NCI-H2196 treated with DMSO at 0.1 percent for 48 hours (cell line): ENCODE results near the gene ACTMAP.

Source experiments
- DNase-seq: peaks from one replicate; lab custom pipeline; 2025; ENCODE audit not compliant: unreplicated experiment; lab: John Stamatoyannopoulos, UW

ACTMAP gene

DNA sequence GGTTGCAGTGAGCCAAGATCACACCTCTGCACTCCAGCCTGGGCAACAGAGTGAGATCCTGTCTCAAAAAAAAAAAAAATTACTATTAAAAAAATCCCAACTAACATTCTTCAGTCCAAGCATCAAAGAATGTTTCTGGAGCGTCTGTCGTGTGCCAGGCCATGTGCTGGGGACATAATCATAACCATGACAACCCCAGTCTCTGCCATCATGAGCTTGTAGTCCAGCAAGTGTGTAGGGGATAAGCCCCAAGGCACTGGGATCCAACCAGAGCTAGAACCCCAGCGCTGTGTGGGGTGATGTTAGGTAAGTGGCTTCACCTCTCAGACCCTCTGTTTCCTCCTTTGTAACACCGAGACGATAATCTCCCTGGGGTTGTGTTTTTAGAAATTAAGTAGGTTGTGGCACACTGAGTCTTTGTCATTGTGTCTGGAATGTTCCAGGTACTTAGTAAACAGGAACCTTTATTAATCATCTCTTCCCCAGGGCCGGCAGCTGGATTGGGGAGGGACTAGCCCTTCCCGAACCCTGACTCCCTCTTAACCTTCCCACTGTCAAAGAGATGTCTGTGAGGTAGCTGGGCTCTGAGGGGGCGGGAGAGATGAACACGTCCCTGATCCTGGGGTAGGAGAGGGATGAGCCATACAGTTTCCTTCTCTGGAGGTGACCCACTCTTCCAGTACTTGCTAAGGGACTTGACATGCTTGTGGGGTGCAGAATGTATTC, 28.2 kb downstream of the ACTMAP start:
- no peak for DNase-seq

DNA sequence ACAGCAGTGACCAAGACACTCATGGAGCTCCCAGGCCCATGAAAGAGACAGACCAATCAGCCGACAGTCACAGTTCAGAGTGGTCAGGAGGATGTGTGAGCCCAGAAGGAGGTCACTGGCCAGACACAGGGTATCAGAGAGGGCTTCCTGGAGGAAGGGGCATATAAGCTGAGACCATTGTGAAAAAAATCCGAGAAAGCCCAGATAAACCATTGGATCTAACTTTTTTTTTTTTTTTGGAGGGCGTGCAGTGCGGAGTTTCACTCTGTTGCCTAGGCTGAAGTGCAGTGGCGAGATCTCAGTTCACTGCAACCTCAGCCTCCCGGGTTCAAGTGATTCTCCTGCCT, 29.2 kb downstream of the ACTMAP start:
- no peak for DNase-seq

DNA sequence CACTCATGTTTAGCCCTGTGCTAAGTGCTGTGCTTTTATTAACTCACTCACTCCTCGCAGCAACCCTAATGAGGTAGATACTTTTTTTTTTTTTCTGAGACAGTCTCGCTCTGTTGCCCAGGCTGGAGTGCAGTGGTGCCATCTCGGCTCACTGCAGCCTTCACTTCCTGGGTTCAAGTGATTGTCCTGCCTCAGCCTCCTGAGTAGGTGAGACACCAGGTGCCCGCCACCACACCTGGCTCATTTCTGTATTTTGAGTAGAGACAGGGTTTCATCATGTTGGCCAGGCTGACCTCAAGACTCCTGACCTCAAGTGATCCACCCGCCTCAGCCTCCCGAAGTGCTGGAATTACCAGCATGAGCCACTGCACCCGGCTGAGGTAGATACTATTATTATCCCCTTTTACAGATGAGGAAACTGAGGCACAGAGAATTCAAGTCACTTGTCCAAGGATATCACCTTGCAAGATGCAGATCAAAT, 30.8 kb downstream of the ACTMAP start:
- DNase-seq = no peak

DNA sequence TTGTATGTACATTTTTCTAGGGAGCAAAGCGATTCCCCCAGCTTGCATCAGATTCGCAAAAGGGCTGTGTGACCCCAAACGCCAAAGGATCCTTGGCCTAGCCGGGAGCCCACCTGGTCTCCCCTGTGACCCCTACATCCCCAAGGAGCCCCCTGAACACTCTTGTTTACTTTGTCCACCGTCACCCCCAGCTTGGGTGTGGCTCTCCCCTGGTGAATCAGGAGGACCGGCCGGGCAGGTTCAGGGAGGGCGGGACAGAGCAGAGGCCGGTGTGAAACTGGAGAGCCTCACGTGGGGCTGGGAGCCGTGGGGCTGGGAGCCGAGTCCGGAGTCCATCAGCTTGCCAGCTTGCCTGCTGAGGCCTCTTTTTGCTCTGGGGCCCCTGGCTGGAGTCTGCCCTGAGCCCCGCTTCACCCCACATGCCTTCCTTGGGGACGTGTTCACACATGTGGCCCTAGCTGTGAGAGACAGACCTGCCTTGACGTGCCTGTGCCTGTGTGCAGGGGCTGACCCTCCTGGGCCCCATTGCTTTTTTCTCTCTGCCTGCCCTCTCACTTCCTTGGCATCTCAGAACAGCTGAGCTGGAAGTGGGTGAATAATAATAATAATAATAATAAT, 31.4 kb downstream of the ACTMAP start:
- no peak for DNase-seq

DNA sequence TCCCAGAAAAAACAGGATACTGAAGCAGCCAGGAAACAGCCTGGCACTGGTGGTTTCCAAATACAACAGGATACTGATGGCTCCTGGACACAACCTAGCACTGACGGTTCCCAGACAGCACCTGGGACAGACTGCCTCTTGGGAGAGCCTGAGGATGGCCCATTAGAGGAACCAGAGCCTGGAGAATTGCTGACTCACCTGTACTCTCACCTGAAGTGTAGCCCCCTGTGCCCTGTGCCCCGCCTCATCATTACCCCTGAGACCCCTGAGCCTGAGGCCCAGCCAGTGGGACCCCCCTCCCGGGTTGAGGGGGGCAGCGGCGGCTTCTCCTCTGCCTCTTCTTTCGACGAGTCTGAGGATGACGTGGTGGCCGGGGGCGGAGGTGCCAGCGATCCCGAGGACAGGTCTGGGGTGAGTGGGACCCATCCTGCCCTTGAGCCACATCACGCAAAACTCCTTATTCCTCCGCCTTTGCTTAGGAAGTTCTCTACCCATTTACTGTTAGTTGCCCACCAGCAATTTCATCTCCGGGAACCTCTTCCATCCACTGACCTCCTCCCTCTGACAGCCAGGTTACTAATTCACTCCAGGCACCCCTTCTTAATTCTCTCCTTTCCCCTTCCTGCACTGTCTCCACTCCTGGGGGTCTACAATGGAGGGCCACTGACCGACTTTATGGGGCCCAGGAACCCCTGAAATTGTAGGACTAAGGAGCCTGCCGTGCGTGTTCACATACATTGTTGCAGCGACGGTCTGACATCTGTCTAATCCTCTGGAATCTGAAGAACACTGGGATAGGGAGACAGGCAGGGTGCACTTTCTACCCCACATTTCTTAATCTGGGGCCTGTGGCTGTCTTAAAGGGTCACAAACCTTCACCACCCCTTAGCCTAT, 32.1 kb downstream of the ACTMAP start:
- DNase-seq = no peak

DNA sequence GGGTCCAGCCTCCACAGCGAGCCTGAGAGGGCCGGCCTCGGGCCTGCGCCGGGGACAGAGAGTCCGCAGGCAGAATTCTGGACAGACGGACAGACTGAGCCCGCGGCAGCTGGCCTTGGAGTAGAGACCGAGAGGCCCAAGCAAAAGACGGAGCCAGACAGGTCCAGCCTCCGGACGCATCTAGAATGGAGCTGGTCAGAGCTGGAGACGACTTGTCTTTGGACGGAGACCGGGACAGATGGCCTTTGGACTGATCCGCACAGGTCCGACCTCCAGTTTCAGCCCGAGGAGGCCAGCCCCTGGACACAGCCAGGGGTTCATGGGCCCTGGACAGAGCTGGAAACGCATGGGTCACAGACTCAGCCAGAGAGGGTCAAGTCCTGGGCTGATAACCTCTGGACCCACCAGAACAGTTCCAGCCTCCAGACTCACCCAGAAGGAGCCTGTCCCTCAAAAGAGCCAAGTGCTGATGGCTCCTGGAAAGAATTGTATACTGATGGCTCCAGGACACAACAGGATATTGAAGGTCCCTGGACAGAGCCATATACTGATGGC, 32.9 kb downstream of the ACTMAP start:
- no peak for DNase-seq

DNA sequence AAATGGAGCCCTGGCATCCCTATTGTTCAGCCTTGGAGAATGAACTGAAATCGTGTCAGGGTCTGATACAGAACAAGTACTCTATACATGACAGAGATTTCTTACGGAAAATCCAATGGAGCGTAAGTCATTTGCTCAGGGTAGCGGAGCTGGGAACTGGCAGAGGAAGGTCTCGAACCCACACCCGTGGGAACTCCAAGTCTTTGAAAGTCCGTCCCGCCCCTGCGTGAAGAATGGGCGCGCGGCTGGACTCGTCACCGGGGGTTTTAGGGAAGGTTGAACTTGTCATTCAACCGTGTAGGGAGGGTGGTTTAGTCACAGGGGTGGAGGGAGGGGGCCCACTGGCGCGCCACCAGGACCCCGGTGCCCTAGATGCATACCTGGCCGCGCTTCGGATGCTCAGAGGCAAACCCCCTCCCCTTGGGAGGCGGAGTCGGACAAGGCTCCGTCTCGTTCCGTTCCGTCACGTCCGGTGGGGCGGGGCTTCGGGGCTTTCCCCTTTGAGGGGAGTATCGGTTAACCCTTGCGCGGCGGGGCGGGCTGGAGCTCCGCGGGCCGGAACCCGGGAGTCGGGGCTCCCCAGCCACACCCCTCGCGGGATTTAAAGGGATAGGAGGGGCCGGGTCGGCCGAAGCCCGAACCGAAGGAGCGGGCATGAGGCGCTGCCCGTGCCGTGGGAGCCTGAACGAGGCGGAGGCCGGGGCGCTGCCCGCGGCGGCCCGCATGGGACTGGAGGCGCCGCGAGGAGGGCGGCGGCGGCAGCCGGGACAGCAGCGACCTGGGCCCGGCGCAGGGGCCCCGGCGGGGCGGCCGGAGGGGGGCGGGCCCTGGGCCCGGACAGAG, 33.6 kb downstream of the ACTMAP start, which contains the start of the genes COQ8B and ITPKC:
COQ8B (minus strand) TSS at position 405 of the 843 bp plus-strand sequence. CDS start 2,254 bp downstream, outside the sequence.
ITPKC (plus strand) TSS at position 631 of the 843 bp plus-strand sequence; CDS start at position 655, 24 bp downstream.
- DNase-seq = peak; percentile 89

DNA sequence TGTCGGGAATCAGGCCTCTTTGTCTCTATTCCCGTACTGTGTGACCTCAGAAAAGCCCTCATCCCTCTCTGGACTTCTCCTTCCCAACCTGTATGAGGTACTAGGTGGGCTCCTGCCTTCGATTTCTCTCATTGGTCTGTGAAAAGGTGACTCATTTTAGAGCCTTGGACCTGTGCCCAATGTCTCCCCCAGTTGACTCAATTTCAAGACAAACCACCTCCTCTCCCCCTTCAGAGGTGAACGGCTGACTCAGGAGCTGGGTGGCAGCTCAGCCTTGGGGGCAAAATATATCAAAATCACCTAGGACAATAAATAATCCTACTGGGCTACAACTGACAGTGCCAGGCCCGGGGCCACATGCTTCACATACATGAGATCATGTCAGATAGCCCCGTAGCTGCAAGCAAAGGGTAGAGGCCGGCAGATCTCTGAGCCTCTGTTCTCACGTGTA, 34.2 kb downstream of the ACTMAP start:
- DNase-seq = no peak

DNA sequence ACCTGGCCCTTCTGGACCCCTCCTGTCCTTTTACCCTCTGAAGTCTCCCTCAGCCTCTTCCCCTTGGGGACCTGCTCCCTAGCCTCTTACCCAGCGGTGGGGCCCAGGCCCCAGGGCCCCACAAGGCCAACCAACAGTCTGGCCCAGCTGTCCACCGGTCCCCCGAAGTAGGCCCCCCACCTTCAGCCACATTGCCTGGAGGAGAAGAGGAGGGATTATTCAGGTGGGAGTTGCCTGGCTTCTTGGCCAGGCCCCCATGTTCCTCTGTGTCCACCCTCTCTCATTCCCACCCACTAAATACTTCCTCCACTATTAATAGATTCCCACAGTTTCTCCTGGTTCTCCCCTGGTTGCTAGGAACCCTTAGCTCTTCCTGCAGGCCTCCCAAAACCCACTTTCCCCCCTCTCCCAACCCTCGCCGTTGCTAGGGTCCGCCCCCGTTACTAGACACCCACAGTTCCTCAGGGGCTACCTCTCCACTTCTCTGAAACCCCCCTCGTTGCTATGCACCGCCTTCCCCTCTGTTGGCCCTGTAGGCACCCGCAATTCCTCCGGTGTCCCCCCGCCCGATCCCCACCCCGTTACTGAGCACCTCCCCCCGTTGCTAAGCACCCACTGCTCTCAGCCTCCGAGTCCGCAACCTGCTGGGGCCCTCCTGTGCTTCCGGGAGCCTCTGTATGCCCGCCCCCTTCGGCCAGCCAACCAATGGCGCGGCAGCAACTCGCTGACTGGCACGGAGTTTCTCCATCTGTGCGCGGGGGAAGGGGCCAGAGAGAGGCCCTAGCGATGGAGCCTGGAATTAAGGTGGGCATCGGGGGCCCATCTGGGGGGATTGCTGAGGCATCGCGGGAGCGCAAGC, 35.6 kb downstream of the ACTMAP start:
- DNase-seq = peak; percentile 84

DNA sequence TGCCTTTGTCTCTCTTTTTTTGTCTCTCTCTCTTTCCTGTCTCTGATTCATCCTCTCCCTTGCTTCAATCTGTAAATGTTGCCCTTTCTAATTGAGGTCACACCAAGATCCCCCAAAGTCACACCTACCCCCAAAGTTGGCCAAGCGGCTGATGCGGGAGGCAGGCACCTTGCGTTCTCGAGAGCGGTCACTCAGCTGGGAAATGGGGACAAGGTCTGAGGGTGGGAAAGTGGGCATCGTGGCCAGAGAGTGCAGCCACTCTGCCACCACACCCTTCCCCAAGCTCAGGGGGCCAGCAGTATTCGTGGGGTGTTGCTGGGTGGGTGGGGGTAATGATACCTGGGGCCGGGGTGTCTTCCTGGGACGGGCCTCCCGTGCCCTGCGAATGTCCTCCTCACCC, 36.3 kb downstream of the ACTMAP start:
- DNase-seq = no peak

DNA sequence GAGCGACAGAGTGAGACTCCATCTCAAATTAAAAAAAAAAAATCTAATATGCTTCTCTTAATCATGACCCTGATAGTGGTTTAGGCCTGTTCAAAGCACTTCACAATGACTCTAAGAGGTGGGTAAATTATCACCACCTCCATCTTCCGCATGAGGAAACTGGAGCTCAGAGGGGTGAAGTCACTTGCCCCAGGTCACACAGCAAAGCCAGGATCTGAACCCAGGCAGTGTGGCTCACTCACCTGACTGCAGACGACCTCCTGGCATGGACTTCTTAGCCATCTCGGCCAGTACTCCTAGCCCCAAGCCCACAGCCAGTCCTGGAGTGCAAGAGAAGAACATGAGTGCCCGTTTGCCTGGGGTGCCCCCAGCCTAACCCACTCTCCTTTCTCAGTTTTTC, 40.5 kb downstream of the ACTMAP start:
- DNase-seq = no peak

DNA sequence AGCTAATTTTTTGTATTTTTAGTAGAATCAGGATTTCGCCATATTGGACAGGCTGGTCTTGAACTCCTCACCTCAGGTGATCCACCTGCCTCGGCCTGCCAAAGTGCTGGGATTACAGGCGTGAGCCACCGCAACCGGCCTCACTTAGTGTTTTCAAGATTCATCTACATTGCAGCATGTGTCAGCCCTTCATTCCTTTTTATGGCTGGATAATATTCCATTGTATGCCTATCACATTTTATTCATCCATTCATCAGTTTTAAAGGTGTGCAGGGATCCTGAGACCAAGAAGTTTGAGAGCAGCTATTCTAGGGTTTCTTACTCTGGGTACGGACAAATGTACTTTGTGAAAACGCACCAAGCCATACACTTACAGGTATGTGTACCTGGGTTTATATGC, 42.7 kb downstream of the ACTMAP start:
- DNase-seq = no peak

DNA sequence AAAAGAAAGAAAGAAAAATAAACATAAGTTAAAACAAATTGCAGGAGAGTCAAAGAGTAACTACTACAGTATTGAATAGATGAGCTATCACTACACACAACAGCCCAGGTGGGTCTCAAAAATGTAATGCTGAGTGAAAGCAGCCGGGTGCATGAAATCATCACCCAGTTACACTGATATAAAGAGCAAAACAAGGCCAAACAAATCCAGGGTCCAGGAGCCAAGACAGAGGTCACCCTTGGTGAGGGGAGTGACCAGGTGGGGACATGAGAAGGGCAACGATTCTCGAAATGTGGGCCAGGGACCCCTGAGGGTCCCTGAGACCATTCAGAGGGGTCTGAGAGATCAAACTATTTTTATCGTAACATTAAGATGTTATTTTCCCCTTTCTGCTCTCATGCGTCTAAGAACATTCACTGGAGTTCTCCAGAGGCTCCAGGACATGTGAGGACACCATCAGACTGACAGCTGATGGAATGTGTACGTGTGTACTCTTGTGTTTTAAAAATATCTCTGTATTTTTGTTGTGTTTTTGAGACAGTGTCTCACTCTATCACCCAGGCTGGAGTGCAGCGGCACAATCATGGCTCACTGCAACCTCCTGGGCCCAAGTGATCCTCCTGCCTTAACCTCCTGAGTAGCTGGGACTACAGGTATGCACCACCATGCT, 44.2 kb downstream of the ACTMAP start:
- no peak for DNase-seq

DNA sequence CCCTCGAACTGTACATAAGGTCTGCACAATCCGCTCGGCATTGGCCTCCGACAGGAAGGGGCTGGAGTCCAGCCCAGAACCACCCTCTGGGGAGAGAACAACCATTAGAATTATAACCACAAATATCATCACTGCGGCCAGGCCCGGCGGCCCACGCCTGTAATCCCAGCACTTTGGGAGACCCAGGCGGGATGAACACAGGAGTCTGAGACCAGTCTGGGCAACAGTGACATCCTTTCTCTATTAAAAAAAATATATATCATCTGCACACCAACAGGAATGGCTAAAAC, 45.0 kb downstream of the ACTMAP start:
- no peak for DNase-seq

DNA sequence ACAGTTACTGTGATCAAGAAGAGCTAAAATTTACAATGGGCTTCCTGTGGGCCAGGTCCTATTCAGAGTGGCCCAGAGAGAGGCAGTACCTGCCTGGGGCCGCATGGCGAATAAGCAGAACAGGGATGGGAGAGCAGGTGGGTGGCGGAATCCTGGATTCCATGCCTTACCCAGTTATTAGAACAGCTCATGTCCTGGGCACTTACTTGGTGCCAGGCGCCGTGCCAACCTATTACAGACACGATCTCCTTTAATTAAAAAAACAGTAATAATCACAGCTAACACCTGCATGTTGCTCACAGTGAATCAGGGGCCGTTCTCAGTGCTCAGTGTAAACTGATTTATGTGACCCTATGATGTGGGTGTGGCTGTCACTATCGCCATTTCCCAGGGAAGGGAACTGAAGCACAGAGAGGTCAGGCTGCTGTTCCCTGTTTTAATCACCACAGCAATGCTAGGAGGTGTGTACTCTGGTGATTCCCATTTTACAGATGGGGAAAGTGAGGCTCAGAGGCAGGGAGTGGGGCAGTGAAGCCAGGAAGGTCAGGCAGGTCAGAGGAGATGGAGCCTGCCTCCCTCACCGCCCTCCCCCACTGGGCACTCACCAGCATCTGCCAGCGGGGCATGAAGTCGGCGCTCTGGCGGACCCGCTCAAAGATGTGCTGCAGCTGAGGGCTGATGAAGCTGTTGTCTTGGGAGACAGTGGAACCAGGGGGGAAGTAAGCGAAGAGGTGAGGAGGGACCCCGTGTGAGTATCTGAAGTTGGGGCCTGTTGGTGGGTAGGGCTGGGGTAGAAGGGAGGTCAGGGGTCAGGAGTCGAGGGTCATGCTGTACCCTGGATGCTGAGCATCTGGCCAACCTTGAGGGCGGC, 45.6 kb downstream of the ACTMAP start:
- DNase-seq = no peak

DNA sequence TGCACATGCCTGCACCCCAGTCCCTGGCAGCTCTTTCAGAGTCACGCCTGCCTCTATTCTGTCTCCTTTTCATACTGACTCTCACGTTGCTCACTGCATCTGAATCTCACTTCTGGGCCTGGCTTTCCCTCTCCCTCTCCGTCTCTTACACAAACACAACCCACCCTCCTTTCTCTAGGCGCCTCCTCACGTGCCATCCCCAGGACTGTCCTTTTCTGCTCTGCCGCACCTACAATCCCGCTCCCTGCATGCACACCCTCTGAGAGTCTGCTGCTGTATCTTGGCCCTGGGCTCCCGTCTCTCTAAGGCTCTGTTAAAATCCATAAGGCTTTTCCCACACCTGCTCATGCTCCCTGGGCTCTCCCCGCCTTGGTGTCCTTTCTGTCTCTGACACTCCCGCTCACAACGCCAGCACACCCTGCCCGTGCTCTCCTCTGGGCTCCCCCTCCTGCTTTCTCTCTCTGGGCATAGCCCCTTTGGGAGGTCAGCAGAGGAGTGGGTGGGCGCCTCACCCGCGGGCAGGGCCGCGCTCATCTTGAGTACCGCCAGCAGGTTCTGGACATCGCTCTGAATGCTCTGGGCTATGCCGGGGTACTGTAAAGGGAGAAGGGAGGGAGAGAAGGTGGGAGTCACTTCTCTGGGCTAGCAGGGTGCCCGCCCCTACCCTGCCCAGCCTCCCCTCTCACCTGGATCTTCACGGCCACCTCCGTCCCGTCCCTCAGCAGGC, 47.1 kb downstream of the ACTMAP start:
- no peak for DNase-seq

DNA sequence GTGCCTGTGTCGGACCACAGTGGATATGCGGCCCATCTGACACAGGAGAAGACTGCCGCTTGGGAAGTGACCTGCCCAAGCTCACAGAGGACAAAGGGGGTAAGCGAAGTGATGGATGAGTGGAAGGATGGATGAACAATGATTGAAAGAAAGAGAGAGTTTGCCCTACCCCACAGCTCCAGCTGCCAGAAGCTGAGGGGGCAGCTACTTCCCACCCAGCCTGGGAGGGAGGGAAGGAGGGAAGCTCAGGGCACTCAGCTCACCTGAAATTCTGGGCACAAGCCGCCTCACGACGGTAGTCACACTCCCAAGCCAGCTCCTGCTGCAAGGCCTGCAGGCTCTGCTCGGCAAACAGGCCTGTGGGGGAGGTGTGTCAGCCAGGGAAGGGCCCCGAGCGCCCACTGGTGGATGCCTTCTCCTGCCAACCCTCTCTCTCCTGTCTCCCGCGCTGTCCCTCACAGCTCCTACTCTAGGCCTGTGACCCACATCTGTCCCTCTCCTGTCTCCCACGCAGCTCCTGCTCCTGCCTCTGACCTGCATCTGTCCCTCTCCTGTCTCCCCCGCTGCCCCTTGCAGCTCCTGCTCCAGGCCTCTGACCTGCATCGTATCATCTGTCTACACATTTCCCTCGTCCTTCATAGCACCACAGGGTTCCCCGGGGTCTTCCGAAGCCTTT, 47.8 kb downstream of the ACTMAP start:
- DNase-seq = no peak
